ENCODE measurements around the gene OR12D3.

Gene OR12D3

GRCh38 chr6:29325777-29326176 lies 49.3 kb downstream of the OR12D3 start:
- no peak overlapping the region for H3K4me3 ChIP-seq (replicated peaks; ENCODE audit: low read depth, low read length)
- no peaks in the 10 kb centered on the region for H3K27me3 ChIP-seq (replicated peaks; ENCODE audit: control insufficient read depth, insufficient read depth, low read length)
- H3K36me3 ChIP-seq (ENCODE audit: control insufficient read depth, insufficient read depth, low read length): no peaks in the 10 kb centered on the region
- no peak for TF ChIP-seq CTCF (IDR thresholded peaks at IDR 0.05; ENCODE audit: insufficient read depth, low read length, poor library complexity, severe bottlenecking)
- DNase-seq (ENCODE audit: extremely low read depth, insufficient read length): no peak
